Naive B cell (primary cell): ENCODE results near the gene CREB3. TPM values are rescaled to one million over a fixed set of nuclear protein-coding genes. Genes with fewer than 3 reads are reported as not detected.

Source experiments
- ATAC-seq, 2 donors: fragments of 150-1000 bp; cut with Tn5 transposase; 2 replicates each; pipeline ENCODE4 v1.10.0; 2021; ENCODE audit warnings: low read depth in 2 of 2, mild to moderate bottlenecking in 2 of 2, moderate library complexity in 2 of 2
- DNase-seq: peaks from one replicate; pipeline ENCODE4 v3.0.0; 2022
- H3K27ac Mint-ChIP-seq, 6 donors: one replicate each; pipeline ENCODE4 v1.8.0; 2020 to 2022; ENCODE audit warnings: mild to moderate bottlenecking in 6 of 6, mixed read lengths in 6 of 6, moderate library complexity in 5 of 6, inconsistent platforms in 2 of 6
- H3K27me3 Mint-ChIP-seq, 3 donors: one replicate each; pipeline ENCODE4 v1.8.0; 2021 to 2022; ENCODE audit warnings: mixed read lengths in 3 of 3, mild to moderate bottlenecking in 1 of 3
- H3K36me3 Mint-ChIP-seq, 2 donors: one replicate each; pipeline ENCODE4 v1.8.0; 2020 to 2022; ENCODE audit warnings: mixed read lengths in 2 of 2, inconsistent platforms in 1 of 2, mild to moderate bottlenecking in 1 of 2
- H3K4me1 Mint-ChIP-seq, 3 donors: one replicate each; pipeline ENCODE4 v1.8.0; 2020 to 2022; ENCODE audit warnings: mixed read lengths in 3 of 3, inconsistent platforms in 1 of 3, mild to moderate bottlenecking in 1 of 3, moderate library complexity in 1 of 3
- H3K4me3 Mint-ChIP-seq, 8 donors: one replicate each; pipeline ENCODE4 v1.8.0; 2020 to 2022; ENCODE audit warnings: mild to moderate bottlenecking in 8 of 8, mixed read lengths in 8 of 8, moderate library complexity in 8 of 8, inconsistent platforms in 2 of 8
- H3K9me3 Mint-ChIP-seq, 7 donors: one replicate each; pipeline ENCODE4 v1.8.0; 2020 to 2022; ENCODE audit warnings: mixed read lengths in 7 of 7, mild to moderate bottlenecking in 5 of 7, inconsistent platforms in 2 of 7, moderate library complexity in 1 of 7
- polyA plus RNA-seq, 6 donors: library from polyadenylated mRNA; unstranded; fragments of 300-500 nt; fragmentation: Illumina TruSeq; gene quantifications; one replicate each; pipeline ENCODE4 v1.2.3, GENCODE V29; 2021; ENCODE audit warnings: low read depth in 6 of 6

CREB3 gene
- polyA plus RNA-seq, 6 donors from 2014 or later, result 24.8 to 41.0 (median 33.2) TPM

DNA sequence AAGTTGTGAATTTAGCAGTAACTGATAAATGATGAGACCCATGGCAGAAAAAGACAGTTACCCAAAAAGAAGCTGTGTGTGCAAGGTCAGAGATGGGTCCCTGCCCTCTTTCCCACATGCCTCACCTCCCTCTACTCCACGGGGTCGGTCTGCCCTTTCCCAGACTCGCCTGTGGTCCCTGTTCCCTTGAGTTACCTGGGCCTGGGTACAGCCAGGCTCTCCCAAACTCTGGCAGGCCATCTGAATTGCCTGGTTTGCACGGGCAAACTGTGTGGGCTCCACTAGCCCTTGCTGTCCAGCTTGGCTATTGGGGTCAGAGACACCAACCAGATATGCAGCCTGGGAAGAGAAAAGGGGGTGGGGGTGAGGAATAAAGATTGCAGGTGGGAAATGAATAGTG, 24.3 kb upstream of the CREB3 start:
- Mint-ChIP-seq H3K4me3 (no peak overlapping the region), H3K27me3 (no peaks in the 10 kb centered on the region), H3K27ac (peak overlapping the region in 3 of 6 donors; percentile 11 to 83 (median 40)), H3K9me3 (no peaks in the 10 kb centered on the region), H3K36me3 (peaks cover 10 to 43% of the 10 kb centered on the region in 2 donors), H3K4me1 (peaks cover 2 to 13% (median 11%) of the 10 kb centered on the region in 3 donors)
- DNase-seq (no peak), ATAC-seq (no peak)

GRCh38 chr9:35710818-35711500, 21.5 kb upstream of the CREB3 start:
- DNase-seq (no peak), ATAC-seq (no peak)
- peak overlapping the region in 3 of 6 donors; percentile 39 to 66 (median 58) for H3K27ac Mint-ChIP-seq
- H3K4me1 Mint-ChIP-seq, result peaks cover 2 to 13% (median 11%) of the 10 kb centered on the region in 3 donors
- no peaks in the 10 kb centered on the region for H3K9me3 Mint-ChIP-seq
- H3K4me3 Mint-ChIP-seq, result no peak overlapping the region
- no peaks in the 10 kb centered on the region for H3K27me3 Mint-ChIP-seq
- H3K36me3 Mint-ChIP-seq, result peaks cover 14 to 62% of the 10 kb centered on the region in 2 donors

DNA sequence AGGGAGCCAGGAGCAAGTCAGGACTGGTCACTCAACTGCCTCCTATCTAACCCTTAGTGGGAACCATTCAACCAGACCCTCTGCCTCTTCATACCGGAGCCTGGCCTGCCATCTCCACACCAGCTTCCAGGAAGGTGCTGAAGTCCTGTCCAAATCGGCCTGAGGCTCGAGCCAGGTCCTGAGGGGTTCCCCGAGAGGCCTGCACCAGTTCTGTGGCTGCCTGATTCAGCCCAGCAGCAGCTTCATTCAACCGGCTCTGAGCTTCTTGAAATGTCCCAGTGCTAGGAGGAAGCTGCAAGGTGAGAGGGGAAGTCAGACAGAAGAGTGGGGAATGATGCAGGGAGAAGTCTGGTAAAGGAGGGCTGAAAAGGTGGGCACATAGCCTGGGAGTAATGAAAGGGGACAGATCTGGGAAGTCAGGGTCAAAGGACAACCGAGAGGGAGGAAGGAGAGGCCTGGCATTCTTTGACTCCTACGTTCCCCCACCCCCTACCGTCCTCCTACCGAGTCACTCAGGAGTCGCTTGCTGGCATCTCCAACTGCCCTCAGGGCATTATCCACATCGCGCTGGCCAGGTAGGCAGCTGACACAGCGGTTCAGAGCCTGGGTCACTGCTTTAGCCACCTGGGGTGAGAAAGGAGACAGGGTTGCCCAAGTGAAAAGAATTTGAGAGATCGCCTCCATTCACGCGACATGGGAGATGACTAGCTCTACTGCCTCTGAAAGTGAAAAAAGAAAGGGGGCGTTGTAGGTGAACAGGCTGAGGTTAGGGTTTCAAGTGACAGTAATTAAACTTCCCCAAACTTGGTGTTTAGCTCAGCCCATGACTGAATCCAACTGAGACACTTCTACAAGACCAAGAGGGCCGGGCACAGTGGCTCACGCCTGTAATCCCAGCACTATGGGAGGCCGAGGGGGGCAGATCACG, 20.7 kb upstream of the CREB3 start:
- no peaks in the 10 kb centered on the region for H3K9me3 Mint-ChIP-seq
- no peak for ATAC-seq
- no peaks in the 10 kb centered on the region for H3K27me3 Mint-ChIP-seq
- H3K36me3 Mint-ChIP-seq, result peaks cover 21 to 65% of the 10 kb centered on the region in 2 donors
- H3K4me1 Mint-ChIP-seq, result peaks cover 2 to 18% (median 12%) of the 10 kb centered on the region in 3 donors
- DNase-seq, result no peak
- no peak overlapping the region for H3K4me3 Mint-ChIP-seq
- H3K27ac Mint-ChIP-seq, result peak overlapping the region in 2 of 6 donors; percentile 26 to 75

GRCh38 chr9:35712762-35713400, 19.6 kb upstream of the CREB3 start:
- H3K27ac Mint-ChIP-seq, result peak overlapping the region in 1 of 6 donors; percentile 30
- H3K36me3 Mint-ChIP-seq, result peaks cover 16 to 57% of the 10 kb centered on the region in 2 donors
- peaks cover 4 to 12% (median 5%) of the 10 kb centered on the region in 3 donors for H3K4me1 Mint-ChIP-seq

DNA sequence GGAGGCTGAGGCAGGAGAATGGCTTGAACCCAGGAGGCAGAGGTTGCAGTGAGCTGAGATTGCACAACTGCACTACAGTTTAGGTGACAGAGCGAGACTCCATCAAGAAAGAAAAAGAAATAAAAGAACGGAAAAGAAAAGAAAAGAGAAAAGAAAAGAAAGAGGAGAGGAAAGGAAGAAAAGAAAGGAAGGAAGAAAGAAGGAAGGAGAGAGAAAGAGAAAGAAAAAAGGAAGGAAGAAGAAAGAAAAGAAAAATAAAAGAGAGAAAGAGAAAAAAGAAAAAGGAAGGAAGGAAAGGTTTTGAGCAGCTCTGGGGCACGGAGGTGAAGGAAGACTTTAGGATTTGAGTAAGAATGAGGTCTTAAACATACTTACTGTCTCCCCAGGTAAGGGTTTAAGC, 18.9 kb upstream of the CREB3 start:
- peak overlapping the region in 2 of 6 donors; percentile 30 to 96 for H3K27ac Mint-ChIP-seq
- peaks cover 11 to 15% (median 12%) of the 10 kb centered on the region in 3 donors for H3K4me1 Mint-ChIP-seq
- no peak overlapping the region for H3K4me3 Mint-ChIP-seq
- ATAC-seq (no peak), DNase-seq (no peak)
- H3K36me3 Mint-ChIP-seq, result peaks cover 19 to 50% of the 10 kb centered on the region in 2 donors
- H3K9me3 Mint-ChIP-seq, result no peaks in the 10 kb centered on the region
- H3K27me3 Mint-ChIP-seq, result no peaks in the 10 kb centered on the region

More at GRCh38 chr9:35712762-35713400, 19.6 kb upstream of the CREB3 start:
- no peaks in the 10 kb centered on the region for H3K27me3 Mint-ChIP-seq
- no peak for DNase-seq
- no peak for ATAC-seq
- H3K9me3 Mint-ChIP-seq, result no peaks in the 10 kb centered on the region
- H3K4me3 Mint-ChIP-seq, result no peak overlapping the region

GRCh38 chr9:35714123-35714522, 18.3 kb upstream of the CREB3 start:
- Mint-ChIP-seq H3K4me1 (peaks cover 16 to 17% (median 16%) of the 10 kb centered on the region in 3 donors), H3K36me3 (peaks cover 19 to 45% of the 10 kb centered on the region in 2 donors), H3K27me3 (no peaks in the 10 kb centered on the region), H3K9me3 (no peaks in the 10 kb centered on the region), H3K27ac (no peak overlapping the region), H3K4me3 (no peak overlapping the region)
- no peak for DNase-seq
- ATAC-seq, result no peak

- H3K9me3 Mint-ChIP-seq, result no peaks in the 10 kb centered on the region
These were observed 17.8 kb upstream of the CREB3 start for GRCh38 chr9:35714579-35715252.

DNA sequence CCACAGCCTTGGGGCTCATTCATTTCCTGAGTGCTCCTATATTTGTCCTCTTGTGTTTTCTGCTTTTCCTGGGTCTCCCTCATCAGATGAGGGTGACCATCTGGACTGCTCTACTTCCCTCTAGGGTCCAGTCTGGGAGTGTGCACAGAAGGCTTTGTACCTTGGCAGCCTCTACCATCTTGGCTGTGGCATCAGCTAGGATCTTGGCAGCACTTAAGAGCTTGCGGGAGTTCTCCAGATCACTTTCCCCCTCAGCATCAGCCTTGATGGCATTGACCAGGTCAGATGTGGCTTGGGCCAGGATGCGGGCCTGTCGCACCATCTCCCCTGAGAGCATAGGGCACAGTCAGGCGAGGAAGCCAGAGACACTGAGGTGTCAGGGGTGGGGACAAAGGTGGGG, 16.2 kb upstream of the CREB3 start:
- peaks cover 22 to 26% (median 23%) of the 10 kb centered on the region in 3 donors for H3K4me1 Mint-ChIP-seq
- H3K27ac Mint-ChIP-seq, result peak overlapping the region in 3 of 6 donors; percentile 89 to 98 (median 95)
- H3K36me3 Mint-ChIP-seq, result peaks cover 19 to 53% of the 10 kb centered on the region in 2 donors

More at GRCh38 chr9:35714579-35715252, 17.8 kb upstream of the CREB3 start:
- DNase-seq, result no peak
- no peaks in the 10 kb centered on the region for H3K27me3 Mint-ChIP-seq
- no peak overlapping the region for H3K4me3 Mint-ChIP-seq
- peaks cover 19 to 51% of the 10 kb centered on the region in 2 donors for H3K36me3 Mint-ChIP-seq
- peaks cover 22 to 23% (median 22%) of the 10 kb centered on the region in 3 donors for H3K4me1 Mint-ChIP-seq
- peak overlapping the region in 2 of 6 donors; percentile 20 to 48 for H3K27ac Mint-ChIP-seq
- no peak for ATAC-seq

DNA sequence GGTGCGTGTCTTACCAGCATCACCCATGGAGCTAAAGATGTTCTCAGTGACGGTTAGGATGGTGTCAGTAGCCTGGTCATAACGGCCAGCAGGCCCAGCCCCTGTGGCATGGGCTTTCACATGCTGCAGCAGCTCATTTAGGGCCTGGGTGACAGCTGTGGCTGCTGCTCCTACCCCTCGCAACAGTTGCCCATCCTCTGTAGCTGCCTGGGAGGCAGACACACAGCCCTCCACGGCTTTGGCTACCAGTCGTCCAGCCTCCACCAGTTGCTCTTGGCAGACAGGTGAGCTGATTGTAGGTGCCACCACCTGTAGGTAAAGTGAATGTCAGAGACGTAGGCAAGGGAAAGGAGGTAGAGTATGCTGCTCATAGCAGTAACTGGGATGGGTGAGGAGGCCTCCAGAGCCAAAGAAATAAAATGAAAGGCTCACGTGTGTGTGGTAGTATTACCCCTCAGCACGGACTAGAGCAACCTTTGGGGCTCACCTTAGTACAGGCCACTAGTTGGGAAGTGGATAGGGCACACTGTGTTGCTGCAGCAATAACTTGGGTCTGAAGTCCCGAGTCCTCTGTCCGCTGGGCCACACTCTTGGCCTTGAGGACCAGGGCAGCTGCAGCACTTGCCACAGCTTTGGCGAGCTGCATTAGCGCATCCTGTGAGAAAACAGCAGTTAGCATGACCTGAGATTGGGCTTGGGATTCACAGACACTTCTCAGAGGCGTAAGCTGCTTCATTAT, 15.2 kb upstream of the CREB3 start:
- DNase-seq (no peak), ATAC-seq (no peak)
- H3K27ac Mint-ChIP-seq, result peak overlapping the region in 3 of 6 donors; percentile 76 to 95 (median 88)
- H3K36me3 Mint-ChIP-seq, result peaks cover 30 to 56% of the 10 kb centered on the region in 2 donors
- peaks cover 22 to 32% (median 29%) of the 10 kb centered on the region in 3 donors for H3K4me1 Mint-ChIP-seq
- H3K9me3 Mint-ChIP-seq, result no peaks in the 10 kb centered on the region
- H3K27me3 Mint-ChIP-seq, result no peaks in the 10 kb centered on the region
- H3K4me3 Mint-ChIP-seq, result peak overlapping the region in 1 of 8 donors; percentile 61

More for the DNA sequence above, 16.2 kb upstream of the CREB3 start:
- Mint-ChIP-seq H3K9me3 (no peaks in the 10 kb centered on the region), H3K4me3 (no peak overlapping the region), H3K27me3 (no peaks in the 10 kb centered on the region)
- no peak for ATAC-seq
- DNase-seq, result no peak

- Mint-ChIP-seq H3K4me3 (peak overlapping the region in 3 of 8 donors; percentile 34 to 77 (median 40)), H3K4me1 (peaks cover 22 to 32% (median 31%) of the 10 kb centered on the region in 3 donors), H3K27me3 (no peaks in the 10 kb centered on the region), H3K9me3 (no peaks in the 10 kb centered on the region), H3K36me3 (peaks cover 32 to 49% of the 10 kb centered on the region in 2 donors), H3K27ac (peak overlapping the region; percentile 88 to 98 (median 94))
- peak; percentile 96 to 97 for ATAC-seq
- peak; percentile 77 for DNase-seq
These were observed 13.6 kb upstream of the CREB3 start for GRCh38 chr9:35718721-35719511.

DNA sequence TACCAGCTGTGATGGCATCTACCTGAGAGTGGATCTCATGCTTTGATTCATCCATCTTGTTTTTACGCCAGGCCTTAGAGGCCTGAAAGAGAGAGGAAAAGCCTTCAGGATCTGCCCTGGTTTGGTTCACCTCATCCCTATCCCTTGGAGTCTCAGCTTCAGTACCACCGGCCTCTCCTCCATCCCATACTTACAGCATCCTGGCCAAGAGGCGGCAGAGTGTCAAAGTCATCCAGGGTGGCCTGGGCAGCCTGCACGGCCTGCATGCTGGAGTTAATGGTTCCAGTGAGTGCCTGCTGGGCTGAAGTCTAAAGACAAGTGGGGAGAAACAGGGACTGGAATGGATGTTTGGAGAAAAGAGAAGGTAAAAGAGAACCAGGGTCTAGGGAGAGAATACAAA, 12.9 kb upstream of the CREB3 start:
- H3K27me3 Mint-ChIP-seq, result no peaks in the 10 kb centered on the region
- ATAC-seq (no peak), DNase-seq (no peak)
- H3K4me1 Mint-ChIP-seq, result peaks cover 22 to 34% (median 34%) of the 10 kb centered on the region in 3 donors
- H3K27ac Mint-ChIP-seq, result peak overlapping the region; percentile 88 to 98 (median 94)
- H3K9me3 Mint-ChIP-seq, result no peaks in the 10 kb centered on the region
- H3K4me3 Mint-ChIP-seq, result peak overlapping the region in 2 of 8 donors; percentile 34 to 77
- H3K36me3 Mint-ChIP-seq, result peaks cover 32 to 53% of the 10 kb centered on the region in 2 donors
